Skeletal muscle cell (primary cell): ENCODE results near the gene DLST.
"Not testable (repeated sequence)": the region's sequence is repeated elsewhere in the genome, so short reads cannot be mapped to it uniquely, and the experiment has no call there.

Experiments
- DNase-seq: peaks from one replicate; pipeline ENCODE4 v3.0.0-alpha.2; 2010; ENCODE audit warnings: low read depth
- H3K4me3 ChIP-seq: 2 replicates; pipeline ENCODE4 v1.5.1; 2011; ENCODE audit warnings: low read depth, mild to moderate bottlenecking, control low read depth, low read length, moderate library complexity

Gene DLST

GRCh38 chr14:74932936-74933335 lies 51.2 kb downstream of the DLST start:
- DNase-seq, H3K4me3 ChIP-seq: not testable (repeated sequence)

- no peak for DNase-seq
- peak overlapping the region; percentile 13 for H3K4me3 ChIP-seq
These were observed 52.3 kb downstream of the DLST start for GRCh38 chr14:74934041-74934440.

GRCh38 chr14:74934476-74935359 lies 53.0 kb downstream of the DLST start:
- H3K4me3 ChIP-seq, result peak overlapping the region; percentile 13
- DNase-seq, result peak; percentile 54

GRCh38 chr14:74935360-74935680 lies 53.6 kb downstream of the DLST start:
- H3K4me3 ChIP-seq, result no peak overlapping the region
- no peak for DNase-seq

- H3K4me3 ChIP-seq, result no peak overlapping the region
- no peak for DNase-seq
These were observed 54.4 kb downstream of the DLST start for GRCh38 chr14:74936151-74936550.

GRCh38 chr14:74936731-74937130 lies 55.0 kb downstream of the DLST start:
- no peak overlapping the region for H3K4me3 ChIP-seq
- no peak for DNase-seq

GRCh38 chr14:74937171-74937570 lies 55.5 kb downstream of the DLST start:
- no peak overlapping the region for H3K4me3 ChIP-seq
- DNase-seq, result no peak

GRCh38 chr14:74938531-74939495 lies 57.1 kb downstream of the DLST start:
- no peak for DNase-seq
- no peak overlapping the region for H3K4me3 ChIP-seq

GRCh38 chr14:74940956-74941565 lies 59.3 kb downstream of the DLST start:
- DNase-seq, result no peak
- no peak overlapping the region for H3K4me3 ChIP-seq

- H3K4me3 ChIP-seq, result no peak overlapping the region
These were observed 60.0 kb downstream of the DLST start for GRCh38 chr14:74941676-74942097.

GRCh38 chr14:74942181-74942580 lies 60.5 kb downstream of the DLST start:
- H3K4me3 ChIP-seq, result no peak overlapping the region
- no peak for DNase-seq

More at GRCh38 chr14:74941676-74942097, 60.0 kb downstream of the DLST start:
- DNase-seq, result no peak

- H3K4me3 ChIP-seq, result no peak overlapping the region
These were observed 60.9 kb downstream of the DLST start for GRCh38 chr14:74942608-74943007.

GRCh38 chr14:74945261-74945851 lies 63.6 kb downstream of the DLST start:
- no peak for DNase-seq
- H3K4me3 ChIP-seq, result no peak overlapping the region

More at GRCh38 chr14:74942608-74943007, 60.9 kb downstream of the DLST start:
- DNase-seq, result no peak

- no peak for DNase-seq
- H3K4me3 ChIP-seq, result no peak overlapping the region
These were observed 64.3 kb downstream of the DLST start for GRCh38 chr14:74945852-74946658.

- no peak for DNase-seq
- H3K4me3 ChIP-seq, result no peak overlapping the region
These were observed 65.1 kb downstream of the DLST start for GRCh38 chr14:74946659-74947281.

- DNase-seq, result no peak
- no peak overlapping the region for H3K4me3 ChIP-seq
These were observed 65.9 kb downstream of the DLST start for GRCh38 chr14:74947353-74948227.
